ENCODE measurements around the gene JMJD4.

GRCh38 chr1:227736814-227737432 is 1.8 kb upstream of the JMJD4 start:
- TF ChIP-seq EZH2 (IDR thresholded peaks at IDR 0.05) = no peak
- TF ChIP-seq POLR2AphosphoS5 (IDR thresholded peaks at IDR 0.05; ENCODE audit: borderline replicate concordance, low read depth, low read length) = no peak
- TF ChIP-seq FOXP2 (optimal IDR thresholded peaks at IDR 0.05; ENCODE audit: control extremely low read depth, extremely low read length, insufficient read depth) = no peak

Measured in SK-N-MC (cell line).